Measurements from ENCODE around the gene GGNBP2. TPM values are rescaled to one million over a fixed set of nuclear protein-coding genes. Genes with fewer than 3 reads are reported as not detected.

Gene GGNBP2
- total RNA-seq, 4 donors from 2014 or later: 48.6 to 128 (median 91.6) TPM

GRCh38 chr17:36613155-36613554 is 68.4 kb downstream of the GGNBP2 start:
- H3K27me3 ChIP-seq: peaks cover 22% of the 10 kb centered on the region
- no peak for TF ChIP-seq EP300 (IDR thresholded peaks at IDR 0.05; ENCODE audit: low read depth)
- no peak for TF ChIP-seq POLR2A (IDR thresholded peaks at IDR 0.05)
- TF ChIP-seq CTCF (IDR thresholded peaks at IDR 0.05): no peak
- TF ChIP-seq POLR2AphosphoS5 (IDR thresholded peaks at IDR 0.05): no peak
- no peak overlapping the region for H3K4me3 ChIP-seq
- no peaks in the 10 kb centered on the region for H3K36me3 ChIP-seq
- no peak for DNase-seq
- intact Hi-C loops (cut with DNase I; ENCODE audit: low total_unique reads) (no loop called here), in situ Hi-C loops (cut with MboI; ENCODE audit: low pct_ligation_motif_present in 1 of 4, low pct_unique_long_range_greater_than_20kb in 1 of 4, low sequenced_read_pairs in 3 of 4) (loop anchor here in 2 of 4 donors (10.0 to 25.0 kb wide), 3 partner anchors 442 to 774 kb away; partner anchors contain the start of gene C17orf78 (in 2 of the 2))
- 67% methylated on average over 4 of the region's 4 CpGs; no CpG with 5 or more reads in 1 of the 2 donors for WGBS, 2 donors (ENCODE audit: low coverage in 1 of 2)
- H3K4me1 ChIP-seq: peaks cover 0 to 6% (median 3%) of the 10 kb centered on the region in 4 donors
- H3K9me3 ChIP-seq: no peaks in the 10 kb centered on the region
- H3K27ac ChIP-seq: no peak overlapping the region

- peaks cover 22% of the 10 kb centered on the region for H3K27me3 ChIP-seq
- intact Hi-C loops (cut with DNase I; ENCODE audit: low total_unique reads): no loop called here
These were observed 69.4 kb downstream of the GGNBP2 start for GRCh38 chr17:36614081-36614480.

GRCh38 chr17:36614933-36615332 is 70.2 kb downstream of the GGNBP2 start:
- in situ Hi-C loops (cut with MboI; ENCODE audit: low pct_ligation_motif_present in 1 of 4, low pct_unique_long_range_greater_than_20kb in 1 of 4, low sequenced_read_pairs in 3 of 4): loop anchor here in 2 of 4 donors (10.0 to 25.0 kb wide), 3 partner anchors 440 to 772 kb away; partner anchors contain the start of gene C17orf78 (in 2 of the 2)

More at GRCh38 chr17:36614081-36614480, 69.4 kb downstream of the GGNBP2 start:
- no peak overlapping the region for H3K27ac ChIP-seq
- H3K9me3 ChIP-seq: no peaks in the 10 kb centered on the region
- WGBS, 2 donors (ENCODE audit: low coverage in 1 of 2): 76 to 80% methylated on average over 5 to 7 of the region's 7 CpGs
- no peak for DNase-seq
- in situ Hi-C loops (cut with MboI; ENCODE audit: low pct_ligation_motif_present in 1 of 4, low pct_unique_long_range_greater_than_20kb in 1 of 4, low sequenced_read_pairs in 3 of 4): loop anchor here in 2 of 4 donors (10.0 to 25.0 kb wide), 3 partner anchors 441 to 773 kb away; partner anchors contain the start of gene C17orf78 (in 2 of the 2)
- H3K4me3 ChIP-seq: no peak overlapping the region
- no peak for TF ChIP-seq POLR2A (IDR thresholded peaks at IDR 0.05)
- no peak for TF ChIP-seq EP300 (IDR thresholded peaks at IDR 0.05; ENCODE audit: low read depth)
- TF ChIP-seq POLR2AphosphoS5 (IDR thresholded peaks at IDR 0.05): no peak
- no peak for TF ChIP-seq CTCF (IDR thresholded peaks at IDR 0.05)
- no peaks in the 10 kb centered on the region for H3K36me3 ChIP-seq
- H3K4me1 ChIP-seq: peaks cover 0 to 2% (median 0%) of the 10 kb centered on the region in 4 donors

More at GRCh38 chr17:36614933-36615332, 70.2 kb downstream of the GGNBP2 start:
- H3K9me3 ChIP-seq: no peaks in the 10 kb centered on the region
- no peak for DNase-seq
- H3K4me1 ChIP-seq: no peaks in the 10 kb centered on the region
- no peak overlapping the region for H3K27ac ChIP-seq
- TF ChIP-seq POLR2A (IDR thresholded peaks at IDR 0.05) (no peak), POLR2AphosphoS5 (IDR thresholded peaks at IDR 0.05) (no peak), CTCF (IDR thresholded peaks at IDR 0.05) (no peak), EP300 (IDR thresholded peaks at IDR 0.05; ENCODE audit: low read depth) (no peak)
- no peaks in the 10 kb centered on the region for H3K36me3 ChIP-seq
- WGBS, 2 donors (ENCODE audit: low coverage in 1 of 2): 67 to 100% methylated on average over 1 to 5 of the region's 5 CpGs
- no peak overlapping the region for H3K4me3 ChIP-seq
- intact Hi-C loops (cut with DNase I; ENCODE audit: low total_unique reads): no loop called here
- H3K27me3 ChIP-seq: peaks cover 22% of the 10 kb centered on the region

Data from transverse colon (tissue), 4 donors.